ENCODE data around the gene CEP164.

GRCh38 chr11:117449111-117449693, 121.5 kb downstream of the CEP164 start:
- peak; percentile 82 for TF ChIP-seq GATA2 (IDR thresholded peaks at IDR 0.05; ENCODE audit: low read depth, low read length)
- TF ChIP-seq GATA3 (IDR thresholded peaks at IDR 0.05; ENCODE audit: low read depth, low read length), result no peak

All from SH-SY5Y (cell line).